ENCODE measurements around the gene SLC22A4. TPM values are rescaled to one million over a fixed set of nuclear protein-coding genes. Genes with fewer than 3 reads are reported as not detected.

The SLC22A4 gene
- polyA plus RNA-seq, 1 donor (not counting 4 experiments of a cell fraction or from before 2014, with no cell fraction given): 1.4 TPM

DNA sequence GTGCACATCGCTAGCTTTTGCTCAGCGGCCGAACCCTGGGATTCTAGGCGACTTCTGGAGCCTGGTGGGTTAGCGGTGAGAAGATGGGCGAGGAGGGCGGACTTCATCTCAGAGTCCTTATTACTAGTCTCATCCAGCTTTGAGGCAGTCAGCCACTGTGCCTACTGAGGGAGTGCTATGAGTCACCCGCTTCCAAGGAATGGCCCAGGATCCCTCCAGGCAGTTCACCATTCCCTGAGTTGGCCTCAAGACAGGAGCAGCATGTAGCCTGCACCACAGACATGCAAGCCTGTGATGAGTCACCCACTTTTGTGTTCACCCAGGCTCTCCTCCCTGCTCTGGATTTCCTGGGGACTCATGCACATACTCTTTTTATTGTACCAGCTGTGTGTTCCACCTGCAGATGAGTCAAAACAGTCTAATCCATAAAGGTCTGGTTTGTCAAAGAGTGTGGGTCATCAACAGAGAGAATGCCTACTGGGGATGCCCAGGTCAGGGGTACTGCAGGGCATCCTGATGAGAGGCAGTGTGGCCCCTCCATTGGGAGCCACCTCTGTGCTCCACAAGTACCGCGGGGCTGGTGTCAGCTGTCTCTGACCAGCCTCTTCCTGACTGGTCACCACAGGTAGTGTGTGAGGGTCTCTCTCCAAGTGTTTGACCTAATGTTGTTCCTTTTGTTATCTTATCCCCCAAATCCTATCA lies 95.5 kb downstream of the SLC22A4 start:
- H3K9me3 ChIP-seq (ENCODE audit: control insufficient read depth, low read depth, low read length): no peaks in the 10 kb centered on the region
- H3K27ac ChIP-seq (ENCODE audit: control insufficient read depth, insufficient read depth, low read length): peak overlapping the region; percentile 82
- FAIRE-seq: peak; percentile 100
- no peaks in the 10 kb centered on the region for H3K79me2 ChIP-seq (ENCODE audit: control insufficient read depth, insufficient read depth, low read length)
- H3K9me1 ChIP-seq (ENCODE audit: control insufficient read depth, extremely low read depth, insufficient read depth, low read length): no peaks in the 10 kb centered on the region
- TF ChIP-seq, protein P1, sequence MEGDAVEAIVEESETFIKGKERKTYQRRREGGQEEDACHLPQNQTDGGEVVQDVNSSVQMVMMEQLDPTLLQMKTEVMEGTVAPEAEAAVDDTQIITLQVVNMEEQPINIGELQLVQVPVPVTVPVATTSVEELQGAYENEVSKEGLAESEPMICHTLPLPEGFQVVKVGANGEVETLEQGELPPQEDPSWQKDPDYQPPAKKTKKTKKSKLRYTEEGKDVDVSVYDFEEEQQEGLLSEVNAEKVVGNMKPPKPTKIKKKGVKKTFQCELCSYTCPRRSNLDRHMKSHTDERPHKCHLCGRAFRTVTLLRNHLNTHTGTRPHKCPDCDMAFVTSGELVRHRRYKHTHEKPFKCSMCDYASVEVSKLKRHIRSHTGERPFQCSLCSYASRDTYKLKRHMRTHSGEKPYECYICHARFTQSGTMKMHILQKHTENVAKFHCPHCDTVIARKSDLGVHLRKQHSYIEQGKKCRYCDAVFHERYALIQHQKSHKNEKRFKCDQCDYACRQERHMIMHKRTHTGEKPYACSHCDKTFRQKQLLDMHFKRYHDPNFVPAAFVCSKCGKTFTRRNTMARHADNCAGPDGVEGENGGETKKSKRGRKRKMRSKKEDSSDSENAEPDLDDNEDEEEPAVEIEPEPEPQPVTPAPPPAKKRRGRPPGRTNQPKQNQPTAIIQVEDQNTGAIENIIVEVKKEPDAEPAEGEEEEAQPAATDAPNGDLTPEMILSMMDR (optimal IDR thresholded peaks at IDR 0.05 in 1 of 3, IDR thresholded peaks at IDR 0.05 in 1 of 3, conservative IDR thresholded peaks at IDR 0.05 in 1 of 3; ENCODE audit: extremely low read depth in 1 of 3, insufficient read depth in 2 of 3, low read length in 3 of 3): no peak
- no peak for TF ChIP-seq EZH2 (IDR thresholded peaks at IDR 0.05; ENCODE audit: low read length)
- no peak overlapping the region for H2AFZ ChIP-seq (ENCODE audit: control insufficient read depth, low read length)
- peaks cover 19 to 39% of the 10 kb centered on the region in 2 experiments for H3K36me3 ChIP-seq (ENCODE audit: control insufficient read depth in 2 of 2, extremely low read depth in 1 of 2, insufficient read depth in 2 of 2, low read length in 2 of 2)
- peak; percentile 100 for DNase-seq (ENCODE audit: low read depth, low spot score)
- H3K9ac ChIP-seq (ENCODE audit: control insufficient read depth, extremely low read depth, insufficient read depth, low read length): peak overlapping the region; percentile 62
- peak overlapping the region in 1 of 3 experiments; percentile 11 for H3K4me3 ChIP-seq (ENCODE audit: control insufficient read depth in 2 of 3, extremely low read depth in 1 of 3, insufficient read depth in 2 of 3, low read depth in 1 of 3, low read length in 3 of 3)
- H3K4me1 ChIP-seq (ENCODE audit: control insufficient read depth, extremely low read depth, insufficient read depth, low read length): peaks cover 60% of the 10 kb centered on the region
- peak overlapping the region; percentile 68 for H3K4me2 ChIP-seq (ENCODE audit: control insufficient read depth, extremely low read depth, insufficient read depth, low read depth, low read length)
- dilution Hi-C loops (cut with MboI; ENCODE audit: extremely low pct_ligation_motif_present, low sequenced_read_pairs): no loop called here
- H4K20me1 ChIP-seq (ENCODE audit: control insufficient read depth, extremely low read depth, insufficient read depth, low read length): no peaks in the 10 kb centered on the region
- no peaks in the 10 kb centered on the region for H3K27me3 ChIP-seq (ENCODE audit: control insufficient read depth, extremely low read depth, insufficient read depth, low read length)

DNA sequence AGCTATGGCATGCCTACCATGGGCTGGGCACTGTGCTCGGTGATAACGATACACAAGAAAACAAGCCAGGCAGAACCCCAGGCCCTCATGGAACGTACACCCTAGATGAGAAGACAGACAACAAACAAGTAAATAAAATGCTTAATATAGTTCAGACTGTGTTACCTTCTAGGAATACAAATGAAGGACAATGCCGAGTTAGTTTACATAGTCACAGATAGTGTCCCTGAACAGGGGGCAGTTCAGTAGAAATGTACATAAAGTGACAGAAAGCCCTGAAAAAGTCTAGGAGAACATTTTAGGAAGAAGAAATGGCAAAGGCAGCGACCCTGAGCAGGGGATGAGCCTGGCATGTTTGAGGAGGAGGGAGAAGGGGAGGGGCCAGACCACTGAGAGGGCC lies 97.1 kb downstream of the SLC22A4 start:
- no peaks in the 10 kb centered on the region for H3K9me1 ChIP-seq (ENCODE audit: control insufficient read depth, extremely low read depth, insufficient read depth, low read length)
- H3K36me3 ChIP-seq (ENCODE audit: control insufficient read depth in 2 of 2, extremely low read depth in 1 of 2, insufficient read depth in 2 of 2, low read length in 2 of 2): peaks cover 16 to 39% of the 10 kb centered on the region in 2 experiments
- dilution Hi-C loops (cut with MboI; ENCODE audit: extremely low pct_ligation_motif_present, low sequenced_read_pairs): no loop called here
- H3K4me1 ChIP-seq (ENCODE audit: control insufficient read depth, extremely low read depth, insufficient read depth, low read length): peaks cover 71% of the 10 kb centered on the region
- no peaks in the 10 kb centered on the region for H3K79me2 ChIP-seq (ENCODE audit: control insufficient read depth, insufficient read depth, low read length)
- no peak overlapping the region for H3K4me3 ChIP-seq (ENCODE audit: control insufficient read depth in 2 of 3, extremely low read depth in 1 of 3, insufficient read depth in 2 of 3, low read depth in 1 of 3, low read length in 3 of 3)
- no peak overlapping the region for H3K27ac ChIP-seq (ENCODE audit: control insufficient read depth, insufficient read depth, low read length)
- TF ChIP-seq EZH2 (IDR thresholded peaks at IDR 0.05; ENCODE audit: low read length): no peak
- TF ChIP-seq, protein P1 (optimal IDR thresholded peaks at IDR 0.05 in 1 of 3, IDR thresholded peaks at IDR 0.05 in 1 of 3, conservative IDR thresholded peaks at IDR 0.05 in 1 of 3; ENCODE audit: extremely low read depth in 1 of 3, insufficient read depth in 2 of 3, low read length in 3 of 3): no peak
- no peaks in the 10 kb centered on the region for H4K20me1 ChIP-seq (ENCODE audit: control insufficient read depth, extremely low read depth, insufficient read depth, low read length)
- DNase-seq (ENCODE audit: low read depth, low spot score) (no peak), FAIRE-seq (no peak)
- H3K4me2 ChIP-seq (ENCODE audit: control insufficient read depth, extremely low read depth, insufficient read depth, low read depth, low read length): no peak overlapping the region
- no peak overlapping the region for H3K9ac ChIP-seq (ENCODE audit: control insufficient read depth, extremely low read depth, insufficient read depth, low read length)
- H2AFZ ChIP-seq (ENCODE audit: control insufficient read depth, low read length): no peak overlapping the region
- H3K9me3 ChIP-seq (ENCODE audit: control insufficient read depth, low read depth, low read length): no peaks in the 10 kb centered on the region
- H3K27me3 ChIP-seq (ENCODE audit: control insufficient read depth, extremely low read depth, insufficient read depth, low read length): no peaks in the 10 kb centered on the region
